22Rv1 (cell line): ENCODE measurements around the gene ZNF618.

ENCODE experiments used
- CTCF ChIP-seq: fragments of 450-650 bp; IDR thresholded peaks from 2 replicates; pipeline ENCODE4 v1.5.1; 2017; ENCODE audit warnings: mild to moderate bottlenecking
- ZFX ChIP-seq: fragments of 450-650 bp; IDR thresholded peaks from 2 replicates; pipeline ENCODE4 v1.6.1; 2017; ENCODE audit warnings: antibody characterized with exemption, borderline replicate concordance

- TF ChIP-seq CTCF: no peak
- TF ChIP-seq ZFX: no peak
Observed at GRCh38 chr9:114012126-114012525, 136.0 kb downstream of the ZNF618 start.
